Upper lobe of right lung (tissue), 1 donor: Measurements from ENCODE around the gene ZFP36L1. TPM values are rescaled to one million over a fixed set of nuclear protein-coding genes. Genes with fewer than 3 reads are reported as not detected.

ENCODE experiments used
- ATAC-seq: fragments of 200-7000 bp; cut with Tn5 transposase; one replicate; pipeline ENCODE4 v1.9.1; 2020; ENCODE audit warnings: mild to moderate bottlenecking, moderate library complexity
- DNase-seq: peaks from one replicate; pipeline ENCODE4 v3.0.0-alpha.2; 2020
- H3K27ac ChIP-seq: fragments of 200-600 bp; one replicate; pipeline ENCODE4 v1.8.0; 2022
- H3K27me3 ChIP-seq: fragments of 200-600 bp; one replicate; pipeline ENCODE4 v1.8.0; 2022; ENCODE audit warnings: mild to moderate bottlenecking
- H3K36me3 ChIP-seq: fragments of 200-600 bp; one replicate; pipeline ENCODE4 v1.8.0; 2022
- H3K4me1 ChIP-seq: fragments of 200-600 bp; one replicate; pipeline ENCODE4 v1.8.0; 2022
- H3K4me3 ChIP-seq: fragments of 200-600 bp; one replicate; pipeline ENCODE4 v1.8.0; 2022; ENCODE audit warnings: mild to moderate bottlenecking
- H3K9me3 ChIP-seq: fragments of 200-600 bp; one replicate; pipeline ENCODE4 v1.8.0; 2022
- intact Hi-C: fragments of 100-400 bp; cut with DNase I; formaldehyde crosslinking; loops from one replicate; pipeline ENCODE4 v1.11.0; 2022
- total RNA-seq: library from RNA; stranded (reverse); fragmentation: NEBNext Ultra II Directional; extraction: Animal tissue kit (Norgen Biotek cat#: 25700); gene quantifications from one replicate; pipeline ENCODE4 v1.2.1, GENCODE V29; 2021
- TF ChIP-seq, protein P1 (sequence below): fragments of 200-600 bp; IDR thresholded peaks from one replicate; pipeline ENCODE4 v1.8.0; 2022; ENCODE audit warnings: antibody characterized with exemption
- donor health status: DM: no; HTN: yes; CAD: no; lungs with severe emphysema.

The ZFP36L1 gene
- total RNA-seq, 1 donor from 2014 or later = 187 TPM

DNA sequence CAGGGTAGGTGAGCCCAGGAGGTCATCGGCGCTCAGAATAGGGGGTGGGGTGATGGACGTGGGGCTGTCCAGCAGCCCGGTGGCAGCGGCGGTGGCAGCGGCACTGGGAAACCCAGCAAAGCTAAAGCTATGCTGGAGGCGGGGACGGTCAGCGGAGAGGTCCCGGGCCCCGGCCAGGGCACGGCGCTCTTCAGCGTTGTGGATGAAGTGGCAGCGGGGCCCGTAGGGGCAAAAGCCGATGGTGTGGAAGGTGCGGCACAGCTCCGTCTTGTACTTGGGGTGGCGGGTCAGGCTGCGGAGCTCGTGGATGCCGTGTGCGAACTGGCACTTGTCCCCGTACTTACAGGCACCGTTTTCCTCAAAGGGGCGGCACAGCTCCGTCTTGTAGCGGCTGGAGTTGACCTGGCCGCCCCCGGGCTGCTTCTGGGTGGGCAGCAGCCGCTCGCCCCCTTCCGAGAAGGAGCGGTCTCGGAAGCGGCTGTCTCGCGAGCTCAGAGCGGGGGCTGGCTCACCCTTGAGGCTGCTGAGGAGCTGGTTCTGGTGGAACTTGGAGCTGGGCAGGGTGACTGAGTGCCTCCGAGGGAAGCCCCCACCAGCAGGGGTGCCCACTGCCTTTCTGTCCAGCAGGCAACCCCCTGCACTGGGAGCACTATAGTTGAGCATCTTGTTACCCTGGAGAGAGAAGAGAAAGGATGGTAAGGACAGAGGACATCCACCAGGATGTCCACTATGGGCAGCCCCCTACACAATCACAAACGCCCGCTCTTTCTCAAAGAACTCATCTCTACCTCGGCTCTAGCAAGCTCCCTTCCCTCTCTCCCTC, 2.8 kb downstream of the ZFP36L1 start:
- DNase-seq (peak; percentile 71), ATAC-seq (no peak)
- peaks cover 28% of the 10 kb centered on the region for H3K4me1 ChIP-seq
- TF ChIP-seq, protein P1, sequence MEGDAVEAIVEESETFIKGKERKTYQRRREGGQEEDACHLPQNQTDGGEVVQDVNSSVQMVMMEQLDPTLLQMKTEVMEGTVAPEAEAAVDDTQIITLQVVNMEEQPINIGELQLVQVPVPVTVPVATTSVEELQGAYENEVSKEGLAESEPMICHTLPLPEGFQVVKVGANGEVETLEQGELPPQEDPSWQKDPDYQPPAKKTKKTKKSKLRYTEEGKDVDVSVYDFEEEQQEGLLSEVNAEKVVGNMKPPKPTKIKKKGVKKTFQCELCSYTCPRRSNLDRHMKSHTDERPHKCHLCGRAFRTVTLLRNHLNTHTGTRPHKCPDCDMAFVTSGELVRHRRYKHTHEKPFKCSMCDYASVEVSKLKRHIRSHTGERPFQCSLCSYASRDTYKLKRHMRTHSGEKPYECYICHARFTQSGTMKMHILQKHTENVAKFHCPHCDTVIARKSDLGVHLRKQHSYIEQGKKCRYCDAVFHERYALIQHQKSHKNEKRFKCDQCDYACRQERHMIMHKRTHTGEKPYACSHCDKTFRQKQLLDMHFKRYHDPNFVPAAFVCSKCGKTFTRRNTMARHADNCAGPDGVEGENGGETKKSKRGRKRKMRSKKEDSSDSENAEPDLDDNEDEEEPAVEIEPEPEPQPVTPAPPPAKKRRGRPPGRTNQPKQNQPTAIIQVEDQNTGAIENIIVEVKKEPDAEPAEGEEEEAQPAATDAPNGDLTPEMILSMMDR = peak; percentile 3
- H3K9me3 ChIP-seq = no peaks in the 10 kb centered on the region
- H3K4me3 ChIP-seq = peak overlapping the region; percentile 97
- H3K27ac ChIP-seq = peak overlapping the region; percentile 100
- intact Hi-C loops = loop anchor here (10.0 kb wide), 1 partner anchor 545 kb away; no protein-coding TSS in a partner anchor
- H3K36me3 ChIP-seq = peaks cover 37% of the 10 kb centered on the region
- H3K27me3 ChIP-seq = no peaks in the 10 kb centered on the region

DNA sequence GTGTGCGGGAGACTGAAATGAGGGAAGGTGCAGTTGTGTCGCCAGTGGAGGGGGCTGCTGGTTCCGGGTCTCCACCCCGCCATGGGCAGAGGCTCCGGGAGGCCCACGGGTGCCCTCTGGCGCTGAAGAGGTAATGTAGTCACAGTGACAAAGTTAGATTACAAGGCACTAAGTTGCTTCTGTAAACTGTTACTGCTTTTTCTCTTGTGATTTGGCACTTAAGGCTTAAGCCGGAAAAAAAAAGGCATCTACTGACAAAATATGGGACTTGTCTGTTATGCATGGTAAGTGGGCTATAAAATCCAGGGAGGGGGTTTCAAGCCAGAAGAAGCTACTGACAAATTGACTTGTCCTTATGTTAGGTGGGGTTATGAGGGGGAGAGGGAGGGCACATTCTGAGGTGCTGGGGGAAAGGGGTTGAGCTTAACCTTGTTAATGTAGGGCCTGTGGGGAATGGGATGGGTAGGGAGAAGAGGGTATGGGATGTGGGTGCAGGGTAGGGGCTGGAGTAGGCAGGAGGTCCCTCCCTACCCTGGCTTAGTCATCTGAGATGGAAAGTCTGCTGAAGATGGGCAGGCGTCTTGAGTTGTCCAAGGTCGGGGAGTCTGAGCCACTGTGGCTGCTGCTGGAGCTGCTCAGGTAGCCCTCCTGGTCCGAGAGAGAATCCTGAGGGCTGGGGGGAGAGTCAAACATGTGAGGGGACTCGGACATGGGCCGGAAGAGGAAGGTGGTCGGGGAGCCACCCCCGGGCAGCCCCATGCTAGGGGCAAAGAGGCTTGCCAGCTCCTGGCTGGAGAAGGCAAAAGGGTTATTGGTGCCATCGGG, 3.7 kb downstream of the ZFP36L1 start:
- H3K27me3 ChIP-seq = no peaks in the 10 kb centered on the region
- H3K4me1 ChIP-seq = peaks cover 28% of the 10 kb centered on the region
- peak overlapping the region; percentile 97 for H3K4me3 ChIP-seq
- peak overlapping the region; percentile 100 for H3K27ac ChIP-seq
- ATAC-seq (peak; percentile 62), DNase-seq (peak; percentile 92)
- peaks cover 37% of the 10 kb centered on the region for H3K36me3 ChIP-seq
- intact Hi-C loops = loop anchor here (10.0 kb wide), 1 partner anchor 544 kb away; no protein-coding TSS in a partner anchor
- TF ChIP-seq, protein P1 = peak; percentile 75
- no peaks in the 10 kb centered on the region for H3K9me3 ChIP-seq

DNA sequence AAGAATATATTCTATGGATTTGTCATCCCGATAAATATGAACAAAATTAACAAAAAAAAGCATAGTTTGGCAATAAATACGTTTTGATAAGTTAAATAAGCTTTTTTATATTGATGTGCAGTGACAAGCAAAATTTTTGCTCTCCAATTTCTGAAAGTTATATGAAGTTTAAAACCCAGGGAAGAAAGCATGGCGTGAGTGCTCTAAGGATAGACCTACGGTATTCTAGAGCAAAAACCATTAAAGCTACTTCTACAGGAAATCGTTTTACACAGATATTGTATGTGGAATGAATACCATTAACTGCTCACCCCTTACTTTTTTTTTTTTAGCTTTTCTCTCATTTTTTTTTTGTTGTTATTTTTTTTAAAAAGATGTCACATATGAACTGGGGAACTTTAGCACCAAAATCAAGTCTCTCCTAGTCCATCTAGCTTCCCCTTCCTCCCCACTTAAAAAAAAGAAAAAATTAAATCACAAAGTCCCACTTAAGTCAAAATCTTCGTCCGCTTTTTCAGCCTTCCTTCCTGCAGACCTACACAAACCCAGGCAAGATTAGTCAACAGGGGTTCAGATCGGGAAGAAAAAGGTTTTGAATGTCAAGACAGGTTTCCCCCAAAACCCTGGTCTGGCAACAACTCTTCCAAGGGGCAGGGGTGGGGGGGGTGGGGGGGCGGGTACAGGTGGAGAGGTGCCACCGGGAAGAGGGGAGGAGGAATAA, 4.4 kb downstream of the ZFP36L1 start:
- H3K36me3 ChIP-seq = peaks cover 37% of the 10 kb centered on the region
- intact Hi-C loops = loop anchor here (10.0 kb wide), 1 partner anchor 544 kb away; no protein-coding TSS in a partner anchor

DNA sequence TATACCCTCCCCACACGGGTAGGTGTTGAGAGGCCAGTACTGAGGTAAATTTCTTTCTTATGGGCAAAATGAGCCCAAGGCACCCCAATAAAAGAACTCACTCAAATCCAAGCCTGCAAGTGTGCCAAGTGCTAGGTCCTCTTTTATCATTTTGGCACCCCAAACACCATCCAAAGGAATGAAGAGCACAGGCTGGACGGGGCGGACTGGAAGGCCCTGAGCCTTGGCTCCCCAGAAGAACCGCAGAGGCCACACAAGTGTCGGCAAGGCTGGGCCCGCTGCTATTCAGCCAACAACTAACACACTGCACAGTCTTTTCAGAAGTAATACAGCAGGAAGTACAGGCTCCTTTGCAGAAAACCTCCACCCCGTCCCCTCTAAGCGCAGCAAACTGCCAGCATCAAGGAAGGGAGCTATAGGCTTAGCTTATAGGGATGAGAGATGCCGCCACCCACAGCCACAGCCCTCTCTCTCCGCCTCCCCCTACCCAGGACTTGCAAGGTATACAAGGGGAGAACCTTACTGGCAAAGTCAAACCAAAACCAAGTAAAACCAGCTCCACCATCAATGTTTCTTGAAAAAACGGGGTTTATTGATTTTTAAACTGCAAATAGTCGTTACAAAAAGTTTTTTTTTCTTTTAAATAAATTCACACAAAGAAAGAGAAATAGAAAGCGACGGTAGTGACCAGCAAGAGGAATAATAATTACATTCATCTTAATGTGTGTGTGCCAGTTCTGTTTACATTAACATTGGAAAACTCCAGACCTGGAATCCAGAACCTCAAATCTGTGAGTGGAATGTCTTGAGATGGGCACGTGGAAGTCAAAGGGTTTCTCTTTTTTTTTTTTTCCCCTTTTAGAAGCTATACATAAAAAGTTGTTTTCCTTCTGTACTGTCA, 5.5 kb downstream of the ZFP36L1 start:
- peaks cover 34% of the 10 kb centered on the region for H3K4me1 ChIP-seq
- ATAC-seq (no peak), DNase-seq (no peak)
- peak overlapping the region; percentile 53 for H3K27ac ChIP-seq
- no peaks in the 10 kb centered on the region for H3K9me3 ChIP-seq
- peaks cover 37% of the 10 kb centered on the region for H3K36me3 ChIP-seq
- H3K27me3 ChIP-seq = no peaks in the 10 kb centered on the region
- peak overlapping the region; percentile 97 for H3K4me3 ChIP-seq
- intact Hi-C loops = loop anchor here (10.0 kb wide), 1 partner anchor 543 kb away; no protein-coding TSS in a partner anchor
- TF ChIP-seq, protein P1 = no peak

More for the DNA sequence above, 4.4 kb downstream of the ZFP36L1 start:
- Histone ChIP-seq H3K9me3 (no peaks in the 10 kb centered on the region), H3K27me3 (no peaks in the 10 kb centered on the region), H3K4me1 (peaks cover 28% of the 10 kb centered on the region), H3K27ac (peak overlapping the region; percentile 100), H3K4me3 (peak overlapping the region; percentile 97)
- ATAC-seq (no peak), DNase-seq (no peak)
- TF ChIP-seq, protein P1 = no peak
